ENCODE results near the gene PYGB.

The PYGB gene

GRCh38 chr20:25216199-25216945, 31.5 kb upstream of the PYGB start:
- no peak for DNase-seq (ENCODE audit: low spot score)

- DNase-seq (ENCODE audit: low spot score): no peak
Observed at GRCh38 chr20:25217161-25218108, 30.4 kb upstream of the PYGB start.

- no peak for DNase-seq (ENCODE audit: low spot score)
Observed at GRCh38 chr20:25218109-25218486, 29.8 kb upstream of the PYGB start.

GRCh38 chr20:25218492-25218891, 29.4 kb upstream of the PYGB start:
- DNase-seq (ENCODE audit: low spot score): no peak

DNA sequence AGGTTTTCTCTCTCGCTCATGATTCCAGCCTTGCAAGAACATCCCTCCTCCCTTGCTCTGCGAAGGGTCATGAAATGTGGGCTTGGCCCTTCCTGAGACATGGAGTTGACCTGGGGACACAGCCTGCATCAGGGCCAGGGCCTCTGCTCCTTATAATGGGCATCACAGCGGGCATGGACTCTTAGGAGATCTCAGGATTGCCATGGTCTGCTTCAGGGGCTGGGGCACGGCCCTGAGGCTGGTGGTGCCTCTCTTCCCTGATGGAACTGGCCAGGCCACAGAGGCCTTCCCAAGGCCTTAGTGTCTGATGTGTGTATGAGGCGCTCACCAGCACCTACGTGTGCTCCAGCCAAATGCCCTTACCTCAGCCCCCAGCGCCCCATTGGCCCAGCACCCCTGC, 28.5 kb upstream of the PYGB start:
- no peak for DNase-seq (ENCODE audit: low spot score)

GRCh38 chr20:25220021-25220730, 27.7 kb upstream of the PYGB start:
- no peak for DNase-seq (ENCODE audit: low spot score)

DNA sequence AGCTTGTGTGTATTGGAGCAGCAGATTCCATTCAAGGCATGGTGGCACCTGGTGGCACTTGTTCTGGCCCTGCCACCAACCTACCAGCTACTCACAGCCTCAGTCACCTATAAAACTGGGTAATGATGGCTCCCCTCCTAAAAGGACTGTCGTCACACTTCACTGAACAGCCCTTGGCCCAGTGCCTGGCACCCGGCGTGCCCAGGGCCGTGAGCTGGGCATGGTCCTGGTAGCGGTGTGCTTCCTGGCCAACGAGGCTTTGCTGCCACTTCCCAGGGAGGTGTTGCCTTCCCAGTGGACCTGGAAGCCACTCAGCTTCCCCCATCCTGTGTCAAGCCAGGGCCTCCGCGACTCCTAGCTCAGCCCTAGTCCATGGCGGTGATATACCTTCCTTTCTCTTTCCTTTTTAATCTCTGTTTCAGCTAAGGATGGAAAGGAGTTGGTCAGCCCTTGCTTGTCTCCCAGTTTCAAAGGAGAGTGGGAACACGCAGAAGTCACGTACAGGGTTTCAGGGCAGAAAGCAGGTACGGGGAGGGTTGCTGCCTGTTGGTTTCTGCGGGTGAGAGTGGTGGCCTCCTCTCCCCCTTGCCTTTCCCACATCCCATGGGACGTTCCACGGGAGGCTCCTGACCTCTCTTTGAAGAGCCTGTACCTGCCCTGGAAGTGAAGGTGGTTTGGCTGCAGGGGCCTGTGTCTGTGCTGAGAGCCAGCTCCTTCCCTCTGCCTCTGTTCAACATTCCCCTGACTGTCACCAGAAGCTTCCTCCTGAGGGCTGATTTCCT, 26.9 kb upstream of the PYGB start:
- no peak for DNase-seq (ENCODE audit: low spot score)

DNA sequence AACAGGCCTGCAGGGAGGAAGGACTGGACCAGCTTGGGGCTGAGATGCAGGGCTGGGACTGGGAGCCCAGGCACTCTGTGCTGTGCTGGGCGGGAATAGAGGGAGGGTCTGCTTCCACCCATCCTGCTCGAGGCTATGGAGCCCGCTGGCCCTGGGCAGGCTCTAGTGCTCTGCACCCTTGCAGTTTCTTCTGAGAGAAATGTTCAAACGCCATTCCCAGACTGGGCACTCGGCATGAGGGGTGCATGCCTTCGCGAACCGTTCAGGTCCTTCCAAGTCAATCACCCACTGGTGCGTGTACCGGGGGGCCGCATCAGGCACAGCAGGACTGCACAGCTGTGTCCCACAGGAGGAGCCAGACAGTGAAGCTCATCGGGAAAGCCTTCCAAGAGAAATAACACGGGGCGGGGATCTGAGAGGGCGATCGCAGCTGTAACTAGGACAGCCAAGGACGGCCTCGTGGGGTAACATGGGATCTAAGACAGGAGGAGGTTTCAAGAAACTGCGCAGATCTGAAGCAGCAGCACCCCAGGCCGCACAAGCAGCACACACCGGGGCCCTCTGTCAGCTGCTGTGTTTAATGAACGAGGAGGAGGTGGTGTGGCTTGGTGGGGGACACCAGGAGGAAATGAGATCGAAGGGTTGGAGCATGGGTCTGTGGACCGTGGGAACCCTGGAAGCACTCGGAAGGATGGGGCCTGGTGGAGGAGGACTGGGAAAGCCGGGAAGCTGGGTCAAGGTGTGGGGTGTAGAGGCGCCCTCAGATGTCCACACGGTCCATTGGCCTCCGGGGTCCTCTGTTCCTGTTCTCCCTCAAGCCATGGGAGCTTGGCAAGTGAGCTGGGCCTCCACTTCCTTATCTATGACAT, 26.1 kb upstream of the PYGB start:
- DNase-seq (ENCODE audit: low spot score): no peak

DNA sequence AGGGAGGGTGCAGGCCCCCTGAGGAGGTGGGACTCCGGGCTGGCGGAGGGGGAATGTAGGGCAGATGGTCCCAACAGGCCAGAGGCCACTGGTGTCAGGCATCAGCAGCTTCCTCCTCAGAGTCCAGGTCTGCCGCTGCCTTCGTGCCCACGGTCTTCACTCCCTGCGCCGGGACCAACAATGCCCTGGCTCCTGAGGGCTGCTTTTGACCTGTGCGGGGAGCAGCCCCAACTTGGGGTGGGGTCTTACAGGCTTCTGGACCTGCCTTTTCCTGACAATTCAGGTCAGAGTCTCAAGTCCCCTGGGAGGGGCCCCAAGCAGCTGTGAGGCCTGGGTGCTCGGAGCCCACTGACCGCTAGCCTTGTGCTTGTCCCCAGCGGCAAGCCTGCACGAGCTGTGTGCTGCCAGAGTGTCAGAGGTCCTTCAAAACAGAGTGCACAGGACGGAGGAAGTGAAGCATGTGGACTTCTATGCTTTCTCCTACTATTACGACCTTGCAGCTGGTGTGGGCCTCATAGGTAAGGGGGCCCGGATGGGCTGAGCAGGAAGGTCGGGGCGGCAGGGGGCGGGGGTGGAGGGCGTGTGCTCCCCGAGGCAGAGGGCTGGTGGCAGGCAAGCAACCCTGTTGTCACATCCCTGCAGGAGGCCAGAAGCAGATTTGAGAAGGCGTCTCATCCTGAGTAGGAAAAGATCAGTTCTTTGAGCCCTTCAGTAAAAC, 25.3 kb upstream of the PYGB start:
- no peak for DNase-seq (ENCODE audit: low spot score)

DNA sequence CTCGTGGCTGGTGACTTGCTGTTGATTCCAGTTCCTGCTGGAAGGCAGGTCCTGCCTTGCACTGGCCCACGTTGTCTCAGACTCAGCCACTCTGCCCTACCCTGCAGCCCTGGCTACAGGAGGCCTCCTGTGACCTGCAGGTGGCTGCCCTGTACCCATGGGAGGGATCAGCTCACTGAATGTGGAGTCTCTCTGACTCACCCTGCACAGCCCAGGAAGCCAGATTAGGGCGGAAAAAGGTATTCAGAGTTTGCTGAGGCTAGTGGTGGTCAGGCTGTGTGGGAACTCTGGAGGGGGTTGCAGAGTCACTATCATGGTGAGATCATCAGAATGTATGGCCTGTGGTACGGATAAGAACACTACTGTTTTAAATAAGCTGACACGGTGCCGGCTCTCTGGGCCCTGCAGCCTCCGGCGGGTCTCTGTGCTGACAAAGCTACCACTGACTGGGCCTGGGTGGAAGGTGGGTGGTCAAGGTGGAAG, 24.7 kb upstream of the PYGB start:
- no peak for DNase-seq (ENCODE audit: low spot score)

- no peak for DNase-seq (ENCODE audit: low spot score)
Observed at GRCh38 chr20:25223765-25224720, 23.8 kb upstream of the PYGB start.

- DNase-seq (ENCODE audit: low spot score): no peak
Observed at GRCh38 chr20:25224941-25225340, 22.9 kb upstream of the PYGB start.

- no peak for DNase-seq (ENCODE audit: low spot score)
Observed at GRCh38 chr20:25225642-25226432, 22.0 kb upstream of the PYGB start.

DNA sequence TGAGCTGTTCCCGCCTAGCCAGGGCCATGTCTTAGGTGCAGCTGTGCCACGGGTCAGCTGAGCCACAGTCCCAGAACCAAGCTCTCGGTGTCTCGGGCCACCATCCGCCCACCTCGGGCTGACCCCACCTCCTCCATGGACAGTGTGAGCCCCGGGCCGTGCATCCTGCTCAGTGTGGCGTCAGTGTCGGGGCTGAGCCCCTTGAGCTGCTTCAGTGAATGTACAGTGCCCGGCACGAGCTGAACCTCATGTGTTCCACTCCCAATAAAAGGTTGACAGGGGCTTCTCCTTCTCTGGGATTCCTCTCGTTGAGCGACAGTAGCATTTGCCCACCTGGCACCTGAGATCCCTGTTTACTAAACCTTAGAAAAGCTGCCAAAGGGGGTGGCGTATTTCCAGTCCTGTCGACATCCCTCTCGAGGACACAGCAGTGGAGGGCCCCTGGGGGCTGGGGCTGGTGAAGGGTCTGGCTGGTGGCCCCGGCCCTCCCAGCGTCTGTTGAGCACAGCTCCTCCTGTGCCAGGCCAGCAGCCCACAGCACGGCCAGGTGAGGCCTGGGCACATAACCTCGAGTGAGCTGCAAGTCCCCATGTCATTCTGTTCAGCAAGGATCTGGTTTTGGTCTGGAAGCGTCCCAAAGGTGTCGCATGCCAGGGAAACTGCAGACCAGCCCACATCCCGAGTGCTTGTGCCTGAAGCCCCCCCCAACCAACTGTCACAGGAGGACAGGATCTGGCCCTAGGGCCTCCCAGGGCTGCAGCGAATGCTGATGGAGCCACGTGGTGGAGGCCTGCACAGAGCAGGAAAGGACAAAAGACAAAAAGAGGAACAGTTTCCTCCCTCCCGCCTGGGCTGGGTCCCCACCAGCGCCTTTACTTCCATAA, 21.2 kb upstream of the PYGB start:
- DNase-seq (ENCODE audit: low spot score): no peak

GRCh38 chr20:25227317-25227831, 20.5 kb upstream of the PYGB start:
- DNase-seq (ENCODE audit: low spot score): peak; percentile 63

GRCh38 chr20:25229486-25230165, 18.3 kb upstream of the PYGB start:
- no peak for DNase-seq (ENCODE audit: low spot score)

All from hematopoietic multipotent progenitor cell treated with erythropoietin and hydrocortisone succinate and interleukin-3 and kit ligand, for 15 days (in vitro differentiated cells).